NCI-H128 (cell line): ENCODE results near the gene HOTAIR.

Experiments
- DNase-seq: peaks from one replicate; lab custom pipeline; 2025; ENCODE audit not compliant: unreplicated experiment; lab: John Stamatoyannopoulos, UW

HOTAIR gene

GRCh38 chr12:53963005-53963404 is 11.7 kb downstream of the HOTAIR start:
- DNase-seq = no peak

- DNase-seq = no peak
Measured at GRCh38 chr12:53961025-53961761, 13.6 kb downstream of the HOTAIR start.

- DNase-seq = no peak
Measured at GRCh38 chr12:53960187-53961024, 14.3 kb downstream of the HOTAIR start.

- no peak for DNase-seq
Measured at GRCh38 chr12:53959314-53959713, 15.4 kb downstream of the HOTAIR start.

- no peak for DNase-seq
Measured at GRCh38 chr12:53958128-53958527, 16.6 kb downstream of the HOTAIR start.

- DNase-seq = no peak
Measured at GRCh38 chr12:53956914-53957536, 17.7 kb downstream of the HOTAIR start.

- no peak for DNase-seq
Measured at GRCh38 chr12:53956251-53956887, 18.4 kb downstream of the HOTAIR start.

GRCh38 chr12:53955776-53956250 is 18.9 kb downstream of the HOTAIR start:
- no peak for DNase-seq

GRCh38 chr12:53955036-53955775 is 19.5 kb downstream of the HOTAIR start:
- DNase-seq = no peak

GRCh38 chr12:53954694-53955035 is 20.1 kb downstream of the HOTAIR start, which contains the start of gene HOXC12:
TSS of gene HOXC12 (plus strand) at chr12:53954903. CDS start at chr12:53954930, 27 bp downstream.
- DNase-seq = no peak

- no peak for DNase-seq
Measured at GRCh38 chr12:53953831-53954693, 20.7 kb downstream of the HOTAIR start.

- no peak for DNase-seq
Measured at GRCh38 chr12:53952871-53953734, 21.7 kb downstream of the HOTAIR start.

GRCh38 chr12:53952335-53952694 is 22.4 kb downstream of the HOTAIR start:
- no peak for DNase-seq

- DNase-seq = no peak
Measured at GRCh38 chr12:53951577-53952334, 23.0 kb downstream of the HOTAIR start.

GRCh38 chr12:53950789-53951576 is 23.8 kb downstream of the HOTAIR start:
- DNase-seq = no peak

GRCh38 chr12:53950437-53950773 is 24.3 kb downstream of the HOTAIR start:
- no peak for DNase-seq
